ENCODE data around the gene ELN. TPM values are rescaled to one million over a fixed set of nuclear protein-coding genes. Genes with fewer than 3 reads are reported as not detected.
A peak's percentile ranks its signal among the peaks of the same experiment; 100 is the strongest.

Gene ELN
- total RNA-seq, 8 experiments from 2014 or later, result 0.69 to 7.7 (median 2.0) TPM

DNA sequence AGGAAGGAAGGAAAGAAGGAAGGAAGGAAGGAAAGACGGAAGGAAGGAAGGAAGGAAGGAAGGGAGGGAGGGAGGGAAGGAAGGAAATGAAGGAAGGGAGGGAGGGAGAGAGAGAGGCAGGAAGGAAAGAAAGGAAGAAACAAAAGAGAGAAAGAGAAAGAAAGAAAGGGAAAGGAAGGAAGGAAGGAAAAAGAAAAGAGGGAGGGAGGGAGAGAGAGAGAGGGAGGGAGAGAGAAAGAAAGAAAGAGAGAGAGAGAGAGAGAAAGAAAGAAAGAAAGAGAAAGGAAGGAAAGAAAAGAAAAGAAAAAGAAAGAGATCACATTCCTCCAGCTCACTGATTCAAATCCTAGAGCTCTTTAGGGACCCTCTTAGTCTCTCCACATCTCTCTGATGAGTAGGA, 24.7 kb downstream of the ELN start:
- Histone ChIP-seq H3K4me1 (replicated peaks in 1 of 2) (no peaks in the 10 kb centered on the region), H3K27ac (no peak overlapping the region), H3K4me3 (no peak overlapping the region)
- in situ Hi-C loops (cut with MboI; ENCODE audit: low pct_unique_long_range_greater_than_20kb in 2 of 9, low sequenced_read_pairs in 9 of 9, unreplicated experiment in 9 of 9), result loop anchor here in 2 of 9 experiments (25.0 kb wide), 2 partner anchors 335 to 360 kb away; no protein-coding TSS in a partner anchor
- no CpG with 5 or more reads among the region's 1 CpG for WGBS, 10 experiments
- ATAC-seq (replicated peaks in 6 of 8), result no peak

DNA sequence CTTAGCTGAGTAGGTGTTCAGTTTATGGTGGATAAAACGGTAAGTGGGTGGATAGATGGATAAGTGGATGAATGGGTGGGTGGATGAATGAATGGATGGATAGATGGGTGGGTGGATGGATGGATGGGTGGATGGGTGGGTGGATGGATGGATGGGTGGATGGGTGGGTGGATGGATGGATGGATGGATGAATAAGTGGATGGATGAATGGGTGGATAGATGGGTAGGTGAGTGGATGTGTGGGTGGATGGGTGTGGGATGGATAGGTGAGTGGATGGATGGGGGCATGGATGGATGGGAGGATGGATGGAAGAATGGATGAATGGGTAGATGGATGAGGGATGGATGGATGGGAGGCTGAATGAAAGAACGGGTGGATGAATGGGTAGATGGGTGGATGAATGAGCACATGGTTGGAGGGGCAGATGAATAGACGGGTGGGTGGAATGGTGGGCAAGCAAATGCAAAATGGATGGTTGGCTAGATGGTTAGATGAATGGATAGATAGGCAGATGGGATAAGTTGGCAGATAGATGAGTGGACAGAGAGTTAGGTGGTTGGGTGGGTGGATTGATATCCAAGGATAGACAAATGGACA, 25.7 kb downstream of the ELN start:
- no peak overlapping the region for H3K4me3 ChIP-seq
- in situ Hi-C loops (cut with MboI; ENCODE audit: low pct_unique_long_range_greater_than_20kb in 2 of 9, low sequenced_read_pairs in 9 of 9, unreplicated experiment in 9 of 9), result loop anchor here in 2 of 9 experiments (25.0 kb wide), 2 partner anchors 334 to 359 kb away; no protein-coding TSS in a partner anchor
- H3K4me1 ChIP-seq (replicated peaks in 1 of 2), result no peaks in the 10 kb centered on the region
- 0 to 90% (median 83%) methylated on average over 1 to 2 of the region's 3 CpGs; no CpG with 5 or more reads in 5 of the 10 experiments for WGBS, 10 experiments
- no peak overlapping the region for H3K27ac ChIP-seq
- no peak for ATAC-seq (replicated peaks in 6 of 8)

DNA sequence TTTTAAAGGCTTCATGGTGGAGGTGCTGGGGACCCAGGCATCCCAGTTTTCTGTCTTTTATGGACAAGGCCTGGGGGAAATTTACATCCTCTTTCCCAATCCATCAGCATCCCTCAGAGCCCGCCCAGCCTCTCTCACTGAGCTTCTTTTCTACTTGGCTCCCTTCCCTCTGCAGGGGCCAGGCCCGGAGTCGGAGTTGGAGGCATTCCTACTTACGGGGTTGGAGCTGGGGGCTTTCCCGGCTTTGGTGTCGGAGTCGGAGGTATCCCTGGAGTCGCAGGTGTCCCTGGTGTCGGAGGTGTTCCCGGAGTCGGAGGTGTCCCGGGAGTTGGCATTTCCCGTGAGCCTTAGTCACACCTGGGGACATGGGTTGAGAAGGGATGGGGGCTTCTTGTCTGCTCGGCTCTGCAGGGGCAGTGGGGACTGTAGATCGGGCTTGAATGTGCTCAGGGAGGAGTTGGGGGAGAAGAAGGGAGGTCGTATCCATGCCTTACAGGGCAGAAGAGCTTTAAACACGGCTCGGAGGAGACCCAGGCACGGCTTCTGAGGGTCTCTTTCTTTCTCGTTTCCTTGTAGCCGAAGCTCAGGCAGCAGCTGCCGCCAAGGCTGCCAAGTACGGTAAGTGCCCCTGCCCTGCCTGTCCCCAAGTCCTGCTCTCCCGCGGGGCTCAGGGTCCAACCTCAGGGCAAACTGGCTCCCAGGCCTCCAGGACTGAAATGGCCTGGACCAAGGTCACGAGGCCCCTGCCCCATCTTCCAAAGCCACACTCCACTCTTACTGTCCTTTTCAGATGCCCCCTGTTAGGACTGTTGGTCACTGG, 28.3 kb downstream of the ELN start:
- no peaks in the 10 kb centered on the region for H3K4me1 ChIP-seq (replicated peaks in 1 of 2)
- no peak for ATAC-seq (replicated peaks in 6 of 8)
- no peak overlapping the region for H3K4me3 ChIP-seq
- no peak overlapping the region for H3K27ac ChIP-seq
- in situ Hi-C loops (cut with MboI; ENCODE audit: low pct_unique_long_range_greater_than_20kb in 2 of 9, low sequenced_read_pairs in 9 of 9, unreplicated experiment in 9 of 9), result loop anchor here in 2 of 9 experiments (25.0 kb wide), 2 partner anchors 331 to 356 kb away; no protein-coding TSS in a partner anchor
- WGBS, 10 experiments, result 40 to 88% (median 74%) methylated on average over 1 to 10 of the region's 26 CpGs; no CpG with 5 or more reads in 4 of the 10 experiments

DNA sequence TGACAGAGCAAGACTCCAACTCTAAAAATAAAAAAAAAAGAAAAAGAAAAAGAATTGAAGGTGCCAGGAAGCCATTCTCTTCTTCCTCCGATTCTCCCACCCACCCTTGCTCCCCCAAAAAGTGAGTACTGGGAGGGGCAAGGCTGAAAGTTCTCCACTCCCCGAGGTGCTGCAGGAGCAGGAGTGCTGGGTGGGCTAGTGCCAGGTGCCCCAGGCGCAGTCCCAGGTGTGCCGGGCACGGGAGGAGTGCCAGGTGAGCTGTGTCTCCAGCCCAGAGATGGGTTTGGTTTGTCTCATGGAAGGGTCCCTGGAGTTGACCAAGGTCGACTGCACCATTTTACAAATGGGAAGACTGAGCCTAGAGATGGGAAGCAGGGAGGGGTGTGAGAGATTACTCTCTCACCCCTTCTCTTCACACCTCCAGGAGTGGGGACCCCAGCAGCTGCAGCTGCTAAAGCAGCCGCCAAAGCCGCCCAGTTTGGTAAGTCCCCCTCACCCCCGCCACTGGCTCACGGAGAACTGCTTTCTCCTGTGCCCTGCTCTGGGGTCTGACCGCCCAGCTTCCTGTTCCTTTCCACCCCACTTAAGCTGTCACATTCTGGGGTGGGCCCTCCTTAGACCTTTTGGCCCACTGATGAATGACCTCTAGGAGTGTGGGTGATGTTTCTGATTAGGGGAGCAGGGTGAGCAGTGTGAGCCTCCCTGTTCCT, 29.4 kb downstream of the ELN start:
- WGBS, 10 experiments, result 20 to 100% (median 68%) methylated on average over 1 to 3 of the region's 11 CpGs; no CpG with 5 or more reads in 5 of the 10 experiments
- Histone ChIP-seq H3K4me3 (no peak overlapping the region), H3K27ac (no peak overlapping the region), H3K4me1 (replicated peaks in 1 of 2) (no peaks in the 10 kb centered on the region)
- in situ Hi-C loops (cut with MboI; ENCODE audit: low pct_unique_long_range_greater_than_20kb in 2 of 9, low sequenced_read_pairs in 9 of 9, unreplicated experiment in 9 of 9), result loop anchor here in 2 of 9 experiments (25.0 kb wide), 2 partner anchors 330 to 355 kb away; no protein-coding TSS in a partner anchor
- no peak for ATAC-seq (replicated peaks in 6 of 8)

DNA sequence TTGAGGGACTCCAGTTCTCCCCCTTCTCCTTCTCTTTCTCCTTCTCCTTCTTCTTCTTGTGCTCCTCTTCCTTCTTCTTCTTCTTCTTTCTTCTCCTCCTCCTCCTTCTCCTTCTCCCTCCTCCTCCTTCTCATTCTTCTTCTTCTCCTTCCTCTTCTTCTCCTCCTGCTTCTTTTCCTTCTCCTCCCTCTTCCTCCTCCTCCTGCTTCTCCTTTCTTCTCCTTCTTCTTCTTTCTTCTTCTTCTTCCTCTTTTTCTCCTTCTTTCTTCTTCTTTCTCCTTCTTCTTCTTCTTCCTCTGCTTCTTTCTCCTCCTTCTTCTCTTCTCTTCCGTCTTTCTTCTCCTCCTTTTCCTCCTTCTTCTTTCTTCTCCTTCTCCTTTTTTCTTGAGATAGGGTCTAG, 30.0 kb downstream of the ELN start:
- WGBS, 10 experiments, result 42 to 100% (median 82%) methylated on average over 1 of the region's 1 CpG
- H3K4me3 ChIP-seq, result no peak overlapping the region
- no peak overlapping the region for H3K27ac ChIP-seq
- in situ Hi-C loops (cut with MboI; ENCODE audit: low pct_unique_long_range_greater_than_20kb in 2 of 9, low sequenced_read_pairs in 9 of 9, unreplicated experiment in 9 of 9), result loop anchor here in 2 of 9 experiments (25.0 kb wide), 2 partner anchors 329 to 354 kb away; no protein-coding TSS in a partner anchor
- H3K4me1 ChIP-seq (replicated peaks in 1 of 2), result no peaks in the 10 kb centered on the region
- ATAC-seq (replicated peaks in 6 of 8), result no peak

DNA sequence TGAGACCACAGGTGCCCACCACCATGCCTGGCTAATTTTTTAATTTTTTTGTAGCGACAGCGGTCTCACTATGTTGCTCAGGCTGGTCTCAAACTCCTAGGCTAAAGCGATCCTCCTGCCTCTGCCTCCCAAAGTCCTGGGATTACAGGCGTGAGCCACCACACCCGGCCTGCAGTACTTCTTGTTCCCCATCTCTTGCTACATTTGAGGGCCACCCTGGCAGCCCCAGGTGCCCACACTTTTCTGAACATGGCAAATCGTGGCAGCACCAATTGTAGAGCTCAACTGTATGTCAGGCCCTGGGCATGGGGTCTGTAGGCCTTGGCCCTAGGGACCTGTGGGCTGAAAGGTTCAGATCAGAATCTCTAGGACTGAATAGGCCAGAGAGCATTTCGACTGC, 30.5 kb downstream of the ELN start:
- WGBS, 10 experiments, result 74 to 100% (median 88%) methylated on average over 1 to 6 of the region's 7 CpGs; no CpG with 5 or more reads in 2 of the 10 experiments
- in situ Hi-C loops (cut with MboI; ENCODE audit: low pct_unique_long_range_greater_than_20kb in 2 of 9, low sequenced_read_pairs in 9 of 9, unreplicated experiment in 9 of 9), result loop anchor here in 2 of 9 experiments (25.0 kb wide), 2 partner anchors 329 to 354 kb away; no protein-coding TSS in a partner anchor
- Histone ChIP-seq H3K4me3 (no peak overlapping the region), H3K27ac (no peak overlapping the region), H3K4me1 (replicated peaks in 1 of 2) (no peaks in the 10 kb centered on the region)
- no peak for ATAC-seq (replicated peaks in 6 of 8)

DNA sequence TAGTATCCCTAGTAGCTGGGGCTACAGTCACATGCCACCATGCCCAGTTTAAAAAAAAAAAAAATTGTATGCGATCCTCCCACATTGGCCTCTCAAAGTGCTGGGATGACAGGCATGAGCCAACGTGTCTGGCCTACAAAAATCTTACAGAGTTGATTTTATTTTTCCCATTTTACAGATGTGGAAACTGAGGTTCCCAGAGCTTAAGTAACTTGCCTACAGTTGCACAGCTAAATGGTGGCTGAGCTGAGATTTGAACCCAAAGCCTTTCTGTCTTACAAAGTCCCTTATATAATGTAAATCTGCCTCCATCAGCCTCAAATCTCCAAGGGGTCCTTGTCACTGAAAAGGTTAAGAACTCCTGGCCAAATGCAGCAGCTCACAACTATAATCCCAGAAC, 31.1 kb downstream of the ELN start:
- Histone ChIP-seq H3K4me3 (no peak overlapping the region), H3K27ac (no peak overlapping the region), H3K4me1 (replicated peaks in 1 of 2) (no peaks in the 10 kb centered on the region)
- in situ Hi-C loops (cut with MboI; ENCODE audit: low pct_unique_long_range_greater_than_20kb in 2 of 9, low sequenced_read_pairs in 9 of 9, unreplicated experiment in 9 of 9), result loop anchor here in 2 of 9 experiments (25.0 kb wide), 2 partner anchors 328 to 353 kb away; no protein-coding TSS in a partner anchor
- 40 to 83% (median 64%) methylated on average over 1 to 2 of the region's 2 CpGs; no CpG with 5 or more reads in 5 of the 10 experiments for WGBS, 10 experiments
- no peak for ATAC-seq (replicated peaks in 6 of 8)

DNA sequence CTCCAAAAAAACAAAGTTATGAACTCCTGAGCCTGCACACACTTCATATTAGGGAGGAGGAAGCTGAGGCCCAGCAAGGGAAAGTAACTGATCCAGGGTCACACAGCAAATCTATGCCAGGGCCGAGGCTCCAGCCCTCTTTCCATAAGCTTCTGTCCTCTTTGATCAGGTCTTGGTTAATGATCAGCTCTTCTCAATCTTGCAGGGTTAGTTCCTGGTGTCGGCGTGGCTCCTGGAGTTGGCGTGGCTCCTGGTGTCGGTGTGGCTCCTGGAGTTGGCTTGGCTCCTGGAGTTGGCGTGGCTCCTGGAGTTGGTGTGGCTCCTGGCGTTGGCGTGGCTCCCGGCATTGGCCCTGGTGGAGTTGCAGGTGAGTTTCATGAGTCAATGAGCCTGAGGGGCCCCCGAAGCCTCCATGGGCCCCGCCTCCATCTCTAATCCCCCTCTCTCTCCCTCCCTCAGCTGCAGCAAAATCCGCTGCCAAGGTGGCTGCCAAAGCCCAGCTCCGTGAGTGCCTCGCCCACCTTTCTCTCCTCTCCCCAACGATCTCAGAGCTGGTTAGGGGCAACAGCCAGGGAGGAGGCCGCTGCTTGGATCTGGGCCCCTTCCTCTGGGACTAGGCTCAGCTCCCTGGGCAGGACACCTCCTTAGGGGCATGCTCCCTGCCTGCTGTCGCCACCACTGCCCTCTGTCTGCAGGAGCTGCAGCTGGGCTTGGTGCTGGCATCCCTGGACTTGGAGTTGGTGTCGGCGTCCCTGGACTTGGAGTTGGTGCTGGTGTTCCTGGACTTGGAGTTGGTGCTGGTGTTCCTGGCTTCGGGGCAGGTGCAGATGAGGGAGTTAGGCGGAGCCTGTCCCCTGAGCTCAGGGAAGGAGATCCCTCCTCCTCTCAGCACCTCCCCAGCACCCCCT, 32.0 kb downstream of the ELN start:
- no peak overlapping the region for H3K27ac ChIP-seq
- H3K4me3 ChIP-seq, result no peak overlapping the region
- H3K4me1 ChIP-seq (replicated peaks in 1 of 2), result no peaks in the 10 kb centered on the region
- WGBS, 10 experiments, result 50 to 100% (median 96%) methylated on average over 1 to 4 of the region's 21 CpGs; no CpG with 5 or more reads in 6 of the 10 experiments
- in situ Hi-C loops (cut with MboI; ENCODE audit: low pct_unique_long_range_greater_than_20kb in 2 of 9, low sequenced_read_pairs in 9 of 9, unreplicated experiment in 9 of 9), result loop anchor here in 2 of 9 experiments (25.0 kb wide), 2 partner anchors 327 to 352 kb away; no protein-coding TSS in a partner anchor
- no peak for ATAC-seq (replicated peaks in 6 of 8)

DNA sequence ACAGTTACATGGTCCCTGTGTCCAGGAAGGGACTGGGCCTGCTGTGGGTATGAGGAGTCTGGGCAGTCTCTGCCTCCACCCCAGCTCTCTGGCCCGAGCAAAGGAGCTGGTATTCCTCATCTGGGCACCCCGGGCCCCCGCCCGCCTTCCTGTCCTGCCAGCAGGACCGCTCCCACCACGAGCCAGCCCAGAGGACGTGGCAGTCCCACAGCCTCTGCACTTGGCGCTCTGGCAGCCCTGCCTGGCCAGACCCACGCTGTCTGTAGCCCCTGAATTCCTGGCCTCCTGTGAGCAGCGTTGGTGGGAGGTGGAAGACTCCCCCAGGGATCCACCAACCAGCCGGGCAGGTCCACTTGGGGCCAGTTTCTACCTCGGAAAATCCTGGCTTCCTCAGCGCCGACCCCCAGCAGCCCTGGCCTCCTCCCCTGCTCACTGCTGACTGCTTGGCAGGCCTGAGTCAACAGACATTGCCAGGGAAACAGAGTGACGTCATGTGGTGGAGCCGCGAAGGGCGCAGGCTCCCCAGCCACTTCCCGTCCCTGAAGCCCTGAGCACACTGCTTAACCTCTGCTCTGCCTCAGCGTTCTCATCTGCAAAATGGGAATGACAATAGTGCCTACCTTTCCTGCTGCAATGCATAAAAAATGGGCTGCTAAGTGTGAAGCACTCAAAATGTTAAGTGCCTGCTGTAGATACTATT, 34.0 kb downstream of the ELN start:
- Histone ChIP-seq H3K27ac (no peak overlapping the region), H3K4me1 (replicated peaks in 1 of 2) (no peaks in the 10 kb centered on the region), H3K4me3 (no peak overlapping the region)
- in situ Hi-C loops (cut with MboI; ENCODE audit: low pct_unique_long_range_greater_than_20kb in 2 of 9, low sequenced_read_pairs in 9 of 9, unreplicated experiment in 9 of 9), result loop anchor here in 2 of 9 experiments (25.0 kb wide), 2 partner anchors 325 to 350 kb away; no protein-coding TSS in a partner anchor
- ATAC-seq (replicated peaks in 6 of 8), result peak; percentile 63 to 99 (median 88)
- 12 to 74% (median 61%) methylated on average over 1 to 14 of the region's 20 CpGs; no CpG with 5 or more reads in 4 of the 10 experiments for WGBS, 10 experiments

DNA sequence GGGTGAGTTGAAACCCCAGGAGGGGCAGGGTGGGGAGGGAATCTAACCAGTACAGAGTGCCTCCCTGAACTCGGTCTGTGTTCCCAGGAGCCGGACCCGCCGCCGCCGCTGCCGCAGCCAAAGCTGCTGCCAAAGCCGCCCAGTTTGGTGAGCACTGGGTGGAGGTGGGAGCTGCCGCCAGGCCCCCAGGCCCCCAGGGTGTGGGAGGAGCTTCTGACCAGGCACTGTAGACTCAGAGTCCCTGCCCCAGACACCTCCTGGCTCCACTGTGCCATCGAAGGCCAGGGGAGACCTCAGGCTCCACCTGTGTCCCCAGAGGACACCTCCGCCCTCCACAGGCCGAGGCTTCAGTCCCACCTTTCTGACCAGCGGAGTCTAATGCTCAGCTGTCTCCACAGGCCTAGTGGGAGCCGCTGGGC, 35.3 kb downstream of the ELN start:
- no peak overlapping the region for H3K27ac ChIP-seq
- WGBS, 10 experiments, result 94 to 100% (median 100%) methylated on average over 1 to 5 of the region's 14 CpGs; no CpG with 5 or more reads in 7 of the 10 experiments
- no peak overlapping the region for H3K4me3 ChIP-seq
- no peak for ATAC-seq (replicated peaks in 6 of 8)
- in situ Hi-C loops (cut with MboI; ENCODE audit: low pct_unique_long_range_greater_than_20kb in 2 of 9, low sequenced_read_pairs in 9 of 9, unreplicated experiment in 9 of 9), result loop anchor here in 2 of 9 experiments (25.0 kb wide), 2 partner anchors 324 to 349 kb away; no protein-coding TSS in a partner anchor
- H3K4me1 ChIP-seq (replicated peaks in 1 of 2), result no peaks in the 10 kb centered on the region

DNA sequence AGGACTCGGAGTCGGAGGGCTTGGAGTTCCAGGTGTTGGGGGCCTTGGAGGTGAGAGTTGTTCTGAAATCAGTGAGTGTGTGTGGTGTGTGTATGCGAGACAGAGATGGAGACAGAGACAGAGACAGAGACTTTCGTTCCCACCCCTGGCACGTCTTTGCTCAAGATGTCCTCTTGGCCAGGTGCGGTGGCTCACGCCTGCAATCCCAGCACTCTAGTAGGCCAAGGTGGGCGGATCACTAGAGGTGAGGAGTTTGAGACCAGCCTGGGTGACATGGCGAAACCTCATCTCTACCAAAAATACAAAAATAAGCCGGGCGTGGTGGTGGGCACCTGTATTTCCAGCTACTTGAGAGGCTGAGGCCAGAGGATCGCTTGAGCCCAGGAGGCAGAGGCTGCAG, 35.7 kb downstream of the ELN start:
- whole genome bisulfite sequencing, 10 experiments, result 83 to 100% (median 94%) methylated on average over 1 to 3 of the region's 12 CpGs; no CpG with 5 or more reads in 5 of the 10 experiments
- Histone ChIP-seq H3K27ac (no peak overlapping the region), H3K4me1 (replicated peaks in 1 of 2) (no peaks in the 10 kb centered on the region), H3K4me3 (no peak overlapping the region)
- no peak for ATAC-seq (replicated peaks in 6 of 8)
- in situ Hi-C loops (cut with MboI; ENCODE audit: low pct_unique_long_range_greater_than_20kb in 2 of 9, low sequenced_read_pairs in 9 of 9, unreplicated experiment in 9 of 9), result loop anchor here in 2 of 9 experiments (25.0 kb wide), 2 partner anchors 324 to 349 kb away; no protein-coding TSS in a partner anchor
